GM21390 (cell line): ENCODE measurements around the gene PPP4R2.
"Not testable (repeated sequence)": the region's sequence is repeated elsewhere in the genome, so short reads cannot be mapped to it uniquely, and the experiment has no call there.

Experiments used
- ATAC-seq: cut with Tn5 transposase; IDR thresholded peaks from one replicate; pipeline ENCODE4 v1.9.1; 2021; ENCODE audit not compliant: unreplicated experiment

PPP4R2 gene

GRCh38 chr3:73021301-73021835 lies 24.8 kb downstream of the PPP4R2 start:
- no peak for ATAC-seq

GRCh38 chr3:73024836-73025235 lies 28.2 kb downstream of the PPP4R2 start:
- no peak for ATAC-seq

GRCh38 chr3:73026111-73026759 lies 29.6 kb downstream of the PPP4R2 start:
- ATAC-seq: no peak

GRCh38 chr3:73026760-73027113 lies 30.1 kb downstream of the PPP4R2 start:
- ATAC-seq: no peak

- no peak for ATAC-seq
Measured at GRCh38 chr3:73028803-73029202, 32.2 kb downstream of the PPP4R2 start.

DNA sequence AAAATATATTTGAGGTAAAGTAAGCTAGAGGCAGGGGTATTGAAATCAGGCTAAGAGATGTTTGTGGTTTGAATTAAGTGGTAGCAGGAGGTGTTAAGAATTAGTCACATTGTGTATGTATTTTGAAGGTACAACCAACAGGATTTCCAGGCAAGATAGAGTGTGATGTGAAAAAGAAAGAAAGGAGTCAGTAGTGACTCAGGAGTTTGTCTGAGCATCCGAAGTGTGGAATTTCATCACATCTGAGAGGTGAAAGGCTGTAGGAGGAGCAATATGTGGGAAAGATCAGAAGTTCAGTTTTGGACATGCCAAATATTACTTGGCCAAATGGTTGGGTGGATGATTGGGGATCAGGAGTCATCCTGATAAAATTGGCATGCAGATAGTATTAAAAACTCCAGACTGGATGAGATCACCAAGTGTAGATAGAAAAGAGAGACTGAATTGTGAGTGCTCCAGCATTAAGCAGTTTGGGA lies 32.7 kb downstream of the PPP4R2 start:
- ATAC-seq: no peak

- no peak for ATAC-seq
Measured at GRCh38 chr3:73030073-73030597, 33.5 kb downstream of the PPP4R2 start.

DNA sequence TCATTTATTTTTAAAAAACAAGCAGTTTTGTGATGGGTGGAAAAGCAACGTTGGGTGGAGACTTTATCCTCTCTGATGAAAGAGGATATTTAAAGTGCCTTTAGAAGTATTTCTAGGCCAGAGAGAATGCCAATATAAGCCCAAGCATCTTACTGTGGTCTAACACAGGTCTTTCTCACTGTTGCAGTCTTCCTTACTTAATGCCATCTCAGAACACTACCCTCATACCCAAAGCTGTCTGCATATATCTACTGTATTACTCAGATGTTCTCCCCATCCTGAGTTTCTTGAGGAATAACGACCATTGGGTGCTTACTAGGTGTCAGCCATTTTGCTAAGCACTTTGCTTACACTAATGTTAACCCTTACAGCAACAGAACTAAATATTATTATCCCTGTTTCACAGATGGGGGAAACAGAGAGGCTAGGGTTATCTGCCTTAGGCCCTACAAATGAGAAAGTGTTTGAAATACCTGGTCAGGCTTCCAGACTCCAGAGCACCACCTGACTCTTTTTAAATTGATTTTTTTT lies 35.0 kb downstream of the PPP4R2 start:
- no peak for ATAC-seq

DNA sequence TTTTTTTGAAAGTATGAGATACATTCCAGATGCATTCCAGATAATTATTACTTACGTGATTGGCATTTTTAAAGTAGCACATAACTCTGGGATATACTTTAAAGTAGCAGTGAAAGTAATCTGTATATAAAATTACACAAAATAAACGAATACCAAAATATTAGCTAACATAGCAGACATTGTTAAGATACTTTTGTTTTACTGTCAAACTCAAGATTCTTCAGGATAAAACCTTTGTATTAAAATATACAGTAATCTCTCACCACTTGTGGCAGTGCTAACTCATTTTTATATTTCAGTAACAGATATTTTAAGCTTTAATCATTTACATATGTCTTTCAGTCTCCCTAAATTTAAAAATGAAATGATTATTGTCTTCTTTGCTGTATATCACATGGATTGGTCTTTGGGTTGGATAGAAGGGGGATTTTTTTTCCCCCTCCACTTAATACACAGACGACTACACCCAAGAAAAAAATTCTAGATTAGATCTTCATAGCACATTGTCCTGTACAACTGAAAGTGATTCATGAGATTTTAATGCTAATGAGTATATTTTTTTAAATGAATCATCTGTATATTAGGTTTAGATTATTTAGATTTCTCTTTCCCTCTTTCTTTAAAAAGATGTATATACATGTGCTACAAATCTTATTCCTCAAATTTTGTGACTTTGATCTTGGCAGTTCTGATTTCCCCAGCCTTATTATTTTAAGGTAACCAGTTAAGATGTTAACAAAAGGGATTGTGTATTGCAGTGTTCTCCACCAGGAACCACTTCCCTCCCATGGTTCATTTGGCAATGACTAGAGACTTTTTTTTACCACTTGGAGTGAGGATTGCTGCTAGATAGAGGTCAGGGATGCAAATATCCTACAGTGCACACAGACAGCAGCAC lies 40.3 kb downstream of the PPP4R2 start:
- no peak for ATAC-seq

DNA sequence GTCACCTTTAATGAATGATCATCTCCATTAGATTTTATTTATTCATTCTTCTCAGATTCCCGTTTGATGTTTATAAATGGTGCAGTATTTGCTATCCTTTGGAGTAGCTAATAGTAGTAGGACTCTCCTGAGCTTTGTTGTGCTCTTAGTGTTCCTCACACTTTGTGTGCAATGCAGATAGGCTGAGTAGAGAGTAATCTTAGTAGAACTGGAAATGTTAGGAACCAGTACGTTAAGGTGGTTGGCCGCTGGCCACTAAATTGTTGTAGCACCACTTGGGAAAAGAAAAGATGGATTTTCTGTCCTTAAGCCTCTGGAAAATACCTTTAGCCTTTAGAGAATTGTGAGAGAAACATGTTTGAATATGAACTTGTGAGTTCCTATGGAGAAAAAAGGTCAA lies 44.9 kb downstream of the PPP4R2 start:
- ATAC-seq: no peak

GRCh38 chr3:73043414-73043813 lies 46.8 kb downstream of the PPP4R2 start:
- no peak for ATAC-seq

DNA sequence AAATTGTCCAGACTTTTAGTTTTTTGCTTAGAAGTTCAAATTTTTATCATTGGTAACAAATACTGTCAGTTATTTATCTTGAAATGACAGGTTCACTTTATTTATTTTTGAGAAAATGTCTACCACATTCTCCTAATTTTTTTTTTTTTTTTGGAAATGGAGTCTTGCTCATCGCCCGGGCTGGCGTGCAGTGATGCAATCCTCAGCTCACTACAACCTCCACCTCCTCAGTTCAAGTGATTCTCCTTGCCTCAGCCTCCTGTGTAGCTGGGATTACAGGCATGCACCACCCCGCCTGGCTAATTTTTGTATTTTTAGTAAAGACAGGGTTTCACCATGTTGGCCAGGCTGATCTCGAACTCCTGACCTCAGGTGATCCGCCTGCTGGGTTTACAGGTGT lies 48.8 kb downstream of the PPP4R2 start:
- no peak for ATAC-seq

DNA sequence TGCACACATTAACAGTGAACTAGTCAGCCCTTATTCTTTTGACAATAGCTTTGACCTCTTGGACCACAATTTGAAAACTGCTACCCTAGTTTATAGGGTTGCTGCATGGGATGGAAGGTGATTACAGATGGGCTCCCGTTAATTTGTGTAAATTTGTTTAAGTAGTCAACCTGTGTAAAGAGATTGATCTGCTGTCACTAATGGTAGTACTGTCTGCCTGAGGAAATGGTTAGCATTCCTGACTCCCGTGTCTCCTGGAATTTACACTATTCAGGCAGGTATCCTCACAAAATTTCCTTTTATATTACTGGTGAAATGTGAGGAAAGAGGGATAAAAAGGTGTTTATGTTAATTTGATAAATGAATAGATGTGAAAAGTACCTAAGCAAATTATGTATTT lies 49.6 kb downstream of the PPP4R2 start:
- ATAC-seq: no peak

DNA sequence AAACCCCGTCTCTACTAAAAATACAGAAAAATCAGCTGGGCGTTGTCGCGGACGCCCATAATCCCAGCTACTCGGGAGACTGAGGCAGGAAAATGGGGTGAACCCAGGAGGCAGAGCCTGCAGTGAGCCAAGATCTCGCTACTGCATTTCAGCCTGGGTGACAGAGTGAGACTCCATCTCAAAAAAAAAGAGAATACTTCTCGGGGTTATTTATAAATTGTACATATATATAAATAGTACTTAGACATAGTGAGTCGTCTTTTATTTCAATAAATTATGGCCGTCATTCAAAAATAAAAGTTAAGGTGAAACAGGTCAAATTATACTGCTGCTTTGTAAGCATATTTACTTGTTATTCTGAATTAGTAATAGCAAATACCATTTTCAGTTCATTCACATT lies 52.7 kb downstream of the PPP4R2 start:
- ATAC-seq: no peak

DNA sequence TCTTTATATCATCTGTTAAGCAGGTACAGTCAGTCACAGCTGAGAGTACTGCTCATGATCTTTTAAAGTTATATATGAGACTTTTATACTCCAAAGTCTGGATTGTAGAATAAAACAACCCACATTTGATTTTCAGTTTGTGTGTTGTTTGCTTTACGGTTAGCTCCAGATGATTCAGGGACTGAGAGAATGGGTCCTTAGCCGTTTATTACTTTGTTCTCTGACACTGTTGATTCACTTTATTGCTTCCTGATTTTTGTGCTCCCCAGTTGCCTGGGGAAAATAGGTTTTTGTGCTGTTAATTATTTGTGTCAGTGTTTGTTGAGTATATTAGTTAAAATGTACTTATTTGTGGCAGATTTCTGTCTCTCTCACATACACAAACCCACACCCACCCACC lies 56.2 kb downstream of the PPP4R2 start:
- ATAC-seq: no peak

DNA sequence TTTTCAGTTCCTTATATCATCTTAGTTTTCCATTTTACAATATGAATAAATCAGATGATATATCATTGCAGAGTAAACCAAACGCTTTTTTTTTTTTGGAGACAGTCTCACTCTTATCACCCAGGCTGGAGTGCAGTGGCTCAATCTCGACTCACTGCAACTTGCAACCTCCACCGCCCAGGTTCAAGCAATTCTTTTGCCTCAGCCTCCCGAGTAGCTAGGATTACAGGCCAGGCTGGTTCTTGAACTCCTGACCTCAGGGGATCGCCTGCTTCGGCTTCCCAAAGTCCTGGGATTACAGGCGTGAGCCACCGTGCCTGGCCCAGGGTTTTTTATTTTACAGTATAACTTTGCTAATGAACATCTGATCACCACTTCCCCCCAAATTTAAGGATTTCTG lies 59.0 kb downstream of the PPP4R2 start:
- no peak for ATAC-seq

DNA sequence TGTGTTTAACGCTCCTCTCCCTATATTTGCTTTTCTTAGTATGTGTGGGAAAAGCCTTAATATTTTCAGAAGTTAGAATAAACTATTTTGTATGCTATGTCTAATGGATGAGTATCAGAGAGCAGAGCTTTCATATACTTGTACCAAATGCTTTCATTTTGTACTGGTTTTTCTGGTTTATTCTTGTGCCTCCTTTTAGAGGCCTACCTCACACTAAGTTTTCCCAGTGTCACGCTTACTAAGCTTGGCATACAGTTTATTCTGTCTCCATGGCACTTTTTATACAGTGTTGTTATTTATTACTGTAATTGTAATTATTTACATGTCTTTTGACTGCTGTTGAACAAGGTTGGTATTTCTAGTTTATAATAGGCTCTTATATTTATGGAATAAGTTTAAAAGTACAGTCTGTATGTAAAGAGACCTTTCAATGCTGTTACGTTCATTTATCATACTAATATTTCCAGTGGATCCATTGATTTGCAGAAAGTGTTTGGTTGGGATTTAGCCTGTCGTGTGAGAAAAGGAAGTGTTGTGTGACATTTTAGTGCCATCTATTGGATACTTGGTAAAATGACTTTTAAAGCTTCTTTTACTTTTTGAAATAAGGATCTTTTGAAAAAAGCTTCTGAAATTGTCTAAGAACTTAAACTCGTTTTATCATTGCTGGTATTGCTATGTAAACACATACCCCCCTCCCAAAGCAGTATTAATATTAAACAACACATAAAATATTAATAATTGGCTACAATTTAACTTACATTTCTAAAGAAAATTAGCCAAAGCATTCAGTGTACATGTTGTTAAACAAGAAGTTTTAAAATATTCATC lies 59.6 kb downstream of the PPP4R2 start:
- no peak for ATAC-seq

GRCh38 chr3:73056845-73057150 lies 60.2 kb downstream of the PPP4R2 start:
- ATAC-seq: no peak

DNA sequence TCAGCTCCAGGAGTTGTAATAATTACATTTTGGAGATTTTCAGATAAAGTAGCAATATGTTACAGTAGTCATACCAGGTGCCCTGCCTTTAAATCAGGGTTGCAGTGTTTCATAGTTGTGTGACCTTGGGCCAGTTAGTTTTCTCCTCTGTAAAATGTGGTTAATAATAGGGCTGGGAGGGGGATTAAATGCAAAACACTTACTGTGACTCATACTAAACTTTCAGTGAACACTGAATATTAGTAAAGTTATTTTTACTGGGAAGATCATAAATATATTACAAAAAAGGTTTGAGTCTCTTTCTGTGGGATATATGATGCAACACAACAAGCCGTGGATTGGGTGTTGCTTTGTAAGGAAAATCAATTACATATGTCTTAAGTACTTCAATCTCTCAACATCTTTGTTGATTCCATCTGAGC lies 63.7 kb downstream of the PPP4R2 start:
- ATAC-seq: no peak

DNA sequence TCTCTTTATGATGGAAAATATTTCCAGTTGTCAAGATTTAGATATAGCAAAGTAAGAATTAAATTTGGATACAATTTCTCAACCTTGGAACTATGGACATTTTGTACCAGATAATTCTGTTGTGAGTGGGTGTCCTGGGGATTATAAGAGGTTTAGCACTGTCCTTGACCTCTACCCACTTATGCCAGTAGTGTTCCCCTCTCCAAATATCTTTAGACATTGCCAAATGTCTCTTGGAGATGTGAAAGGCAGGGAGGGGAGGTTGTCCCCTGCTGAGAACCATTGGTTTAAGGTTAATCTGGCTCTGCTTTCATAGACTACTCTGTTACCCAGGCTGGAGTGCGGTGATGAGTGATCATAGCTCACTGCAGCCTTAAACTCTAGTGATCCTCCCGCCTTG lies 64.8 kb downstream of the PPP4R2 start, which contains the start of gene EBLN2:
Gene EBLN2 (plus strand): TSS at position 244 of the 400 bp plus-strand sequence. CDS start 423 bp downstream, outside the sequence.
- no peak for ATAC-seq

GRCh38 chr3:73066243-73066642 lies 69.6 kb downstream of the PPP4R2 start:
- not testable (repeated sequence) for ATAC-seq
